ENCODE data around the gene KYAT1. TPM values are rescaled to one million over a fixed set of nuclear protein-coding genes. Genes with fewer than 3 reads are reported as not detected.

The KYAT1 gene
- total RNA-seq (2022; extraction: Qiagen RNA extraction; ENCODE audit: low read depth) = 9.6 to 12.9 TPM (median 11.2 TPM) in 5 replicates

GRCh38 chr9:128881884-128882676 is at the start of gene KYAT1, which contains the start of gene LRRC8A:
Gene KYAT1, minus strand, starts transcription at chr9:128881950. Its CDS starts 36,545 bp downstream, at chr9:128845405.
Gene LRRC8A, plus strand, starts transcription at chr9:128882133. Its CDS starts 25,032 bp downstream, at chr9:128907165.

GRCh38 chr9:128920381-128921058 is 38.8 kb upstream of the KYAT1 start, which contains the start of gene PHYHD1:
Gene PHYHD1, plus strand, starts transcription at chr9:128920982. Its CDS starts 1,342 bp downstream, at chr9:128922324.

GRCh38 chr9:128829477-128830251 is 52.1 kb downstream of the KYAT1 start, which contains the start of gene SPOUT1:
Gene SPOUT1, minus strand, starts transcription at chr9:128829794. Its CDS starts 14 bp downstream, at chr9:128829780.

GRCh38 chr9:128818099-128818838 is 63.5 kb downstream of the KYAT1 start, which contains the start of gene ENDOG:
Gene ENDOG, plus strand, starts transcription at chr9:128818500. Its CDS starts 185 bp downstream, at chr9:128818685.

GRCh38 chr9:128786681-128787601 is 94.8 kb downstream of the KYAT1 start, which contains the start of gene TBC1D13:
Gene TBC1D13, plus strand, starts transcription at chr9:128787253. Its CDS starts 101 bp downstream, at chr9:128787354.

Other genes with a start within 250 kb of the KYAT1 start
- gene DYNC2I2, start 225.1 kb downstream of the KYAT1 start, total RNA-seq (2022; extraction: Qiagen RNA extraction; ENCODE audit: low read depth) = 98.2 to 144 TPM (median 134 TPM) in 5 replicates
- gene SET, start 192.7 kb downstream of the KYAT1 start, total RNA-seq (2022; extraction: Qiagen RNA extraction; ENCODE audit: low read depth) = 403 to 440 TPM (median 413 TPM) in 5 replicates
- 13.4 to 17.1 TPM (median 14.7 TPM) in 5 replicates for gene PKN3, start 179.4 kb downstream of the KYAT1 start, total RNA-seq (2022; extraction: Qiagen RNA extraction; ENCODE audit: low read depth)
- 71.9 to 93.4 TPM (median 92.8 TPM) in 5 replicates for gene ZDHHC12, start 157.8 kb downstream of the KYAT1 start, total RNA-seq (2022; extraction: Qiagen RNA extraction; ENCODE audit: low read depth)
- 11.4 to 16.4 TPM (median 15.2 TPM) in 5 replicates for gene ZER1, start 110.0 kb downstream of the KYAT1 start, total RNA-seq (2022; extraction: Qiagen RNA extraction; ENCODE audit: low read depth)
- gene TBC1D13, start 94.7 kb downstream of the KYAT1 start, total RNA-seq (2022; extraction: Qiagen RNA extraction; ENCODE audit: low read depth) = 17.8 to 20.8 TPM (median 19.9 TPM) in 5 replicates
- gene ENDOG, start 63.5 kb downstream of the KYAT1 start, total RNA-seq (2022; extraction: Qiagen RNA extraction; ENCODE audit: low read depth) = 18.0 to 35.4 TPM (median 30.6 TPM) in 5 replicates
- gene SPOUT1, start 52.2 kb downstream of the KYAT1 start, total RNA-seq (2022; extraction: Qiagen RNA extraction; ENCODE audit: low read depth) = 18.2 to 48.5 TPM (median 40.7 TPM) in 5 replicates
- 78.7 to 100 TPM (median 97.4 TPM) in 5 replicates for gene LRRC8A, start 183 bp upstream of the KYAT1 start, total RNA-seq (2022; extraction: Qiagen RNA extraction; ENCODE audit: low read depth)
- gene PHYHD1, start 39.0 kb upstream of the KYAT1 start, total RNA-seq (2022; extraction: Qiagen RNA extraction; ENCODE audit: low read depth) = 0.48 TPM in 1 of 5 replicates, not detected in the others
- 33.4 to 41.3 TPM (median 36.7 TPM) in 5 replicates for gene DOLK, start 65.7 kb upstream of the KYAT1 start, total RNA-seq (2022; extraction: Qiagen RNA extraction; ENCODE audit: low read depth)
- gene NUP188, start 65.7 kb upstream of the KYAT1 start, total RNA-seq (2022; extraction: Qiagen RNA extraction; ENCODE audit: low read depth) = 37.0 to 45.2 TPM (median 38.9 TPM) in 5 replicates
- gene SH3GLB2, start 146.4 kb upstream of the KYAT1 start, total RNA-seq (2022; extraction: Qiagen RNA extraction; ENCODE audit: low read depth) = 33.8 to 53.5 TPM (median 49.7 TPM) in 5 replicates
- 13.3 to 15.5 TPM (median 13.5 TPM) in 5 replicates for gene MIGA2, start 154.7 kb upstream of the KYAT1 start, total RNA-seq (2022; extraction: Qiagen RNA extraction; ENCODE audit: low read depth)
- 16.6 to 21.1 TPM (median 18.2 TPM) in 5 replicates for gene DOLPP1, start 199.2 kb upstream of the KYAT1 start, total RNA-seq (2022; extraction: Qiagen RNA extraction; ENCODE audit: low read depth)
- gene CRAT, start 228.8 kb upstream of the KYAT1 start, total RNA-seq (2022; extraction: Qiagen RNA extraction; ENCODE audit: low read depth) = 23.0 to 31.3 TPM (median 28.3 TPM) in 5 replicates
- gene PTPA, start 229.5 kb upstream of the KYAT1 start, total RNA-seq (2022; extraction: Qiagen RNA extraction; ENCODE audit: low read depth) = 112 to 138 TPM (median 134 TPM) in 5 replicates